ENCODE measurements around the gene AP2A1.

The AP2A1 gene

GRCh38 chr19:49779731-49780555 is 13.1 kb downstream of the AP2A1 start:
- no peaks in the 10 kb centered on the region for H3K9me3 ChIP-seq (ENCODE audit: insufficient read depth, low read length)
- H2AFZ ChIP-seq (ENCODE audit: low read depth, low read length, severe bottlenecking), result no peak overlapping the region
- H3K9me2 ChIP-seq (replicated peaks; ENCODE audit: insufficient read depth, low read length), result no peaks in the 10 kb centered on the region
- no peak overlapping the region for H3K9ac ChIP-seq (ENCODE audit: low read length)
- no peaks in the 10 kb centered on the region for H3K36me3 ChIP-seq (ENCODE audit: low read length)
- no peak overlapping the region for H3K4me2 ChIP-seq (ENCODE audit: low read depth, low read length, poor library complexity, severe bottlenecking)
- no peak overlapping the region for H3K4me3 ChIP-seq (ENCODE audit: insufficient read depth, low read length, poor library complexity, severe bottlenecking)
- peaks cover 6% of the 10 kb centered on the region; the same call in 1 of the 2 replicates for H3K79me2 ChIP-seq (ENCODE audit: insufficient read depth, low read length)
- H3K27ac ChIP-seq (ENCODE audit: low read depth, low read length), result no peak overlapping the region
- no peaks in the 10 kb centered on the region for H3K27me3 ChIP-seq (ENCODE audit: low read length)
- H4K20me1 ChIP-seq (ENCODE audit: low read depth, low read length), result no peaks in the 10 kb centered on the region
- 0 out of 2 replicates have a peak, but pooled peaks cover 4% of the 10 kb centered on the region for H3F3A ChIP-seq (ENCODE audit: insufficient read depth)
- TF ChIP-seq EZH2phosphoT487 (conservative IDR thresholded peaks at IDR 0.05; ENCODE audit: low read length) (no peak), CTCF (IDR thresholded peaks at IDR 0.05; ENCODE audit: insufficient read depth, low read length, poor library complexity, severe bottlenecking) (no peak)

- Histone ChIP-seq H3K36me3 (ENCODE audit: low read length) (no peaks in the 10 kb centered on the region), H3K4me2 (ENCODE audit: low read depth, low read length, poor library complexity, severe bottlenecking) (no peak overlapping the region), H2AFZ (ENCODE audit: low read depth, low read length, severe bottlenecking) (no peak overlapping the region), H3K9ac (ENCODE audit: low read length) (no peak overlapping the region), H3K27ac (ENCODE audit: low read depth, low read length) (no peak overlapping the region), H4K20me1 (ENCODE audit: low read depth, low read length) (no peaks in the 10 kb centered on the region), H3K79me2 (ENCODE audit: insufficient read depth, low read length) (peaks cover 6% of the 10 kb centered on the region; the same call in 1 of the 2 replicates), H3K27me3 (ENCODE audit: low read length) (no peaks in the 10 kb centered on the region), H3K9me2 (replicated peaks; ENCODE audit: insufficient read depth, low read length) (no peaks in the 10 kb centered on the region), H3K9me3 (ENCODE audit: insufficient read depth, low read length) (no peaks in the 10 kb centered on the region), H3K4me3 (ENCODE audit: insufficient read depth, low read length, poor library complexity, severe bottlenecking) (no peak overlapping the region), H3F3A (ENCODE audit: insufficient read depth) (0 out of 2 replicates have a peak, but pooled peaks cover 4% of the 10 kb centered on the region)
- TF ChIP-seq CTCF (IDR thresholded peaks at IDR 0.05; ENCODE audit: insufficient read depth, low read length, poor library complexity, severe bottlenecking) (no peak), EZH2phosphoT487 (conservative IDR thresholded peaks at IDR 0.05; ENCODE audit: low read length) (no peak)
Measured at GRCh38 chr19:49780861-49781260, 14.1 kb downstream of the AP2A1 start.

GRCh38 chr19:49781394-49781793 is 14.6 kb downstream of the AP2A1 start:
- no peak overlapping the region for H3K4me3 ChIP-seq (ENCODE audit: insufficient read depth, low read length, poor library complexity, severe bottlenecking)
- no peaks in the 10 kb centered on the region for H3K27me3 ChIP-seq (ENCODE audit: low read length)
- TF ChIP-seq EZH2phosphoT487 (conservative IDR thresholded peaks at IDR 0.05; ENCODE audit: low read length) (no peak), CTCF (IDR thresholded peaks at IDR 0.05; ENCODE audit: insufficient read depth, low read length, poor library complexity, severe bottlenecking) (no peak)
- H3K9me3 ChIP-seq (ENCODE audit: insufficient read depth, low read length), result no peaks in the 10 kb centered on the region
- peaks cover 6% of the 10 kb centered on the region; the same call in 1 of the 2 replicates for H3K79me2 ChIP-seq (ENCODE audit: insufficient read depth, low read length)
- no peak overlapping the region for H2AFZ ChIP-seq (ENCODE audit: low read depth, low read length, severe bottlenecking)
- no peak overlapping the region for H3K27ac ChIP-seq (ENCODE audit: low read depth, low read length)
- H4K20me1 ChIP-seq (ENCODE audit: low read depth, low read length), result no peaks in the 10 kb centered on the region
- no peak overlapping the region for H3K9ac ChIP-seq (ENCODE audit: low read length)
- no peak overlapping the region for H3K4me2 ChIP-seq (ENCODE audit: low read depth, low read length, poor library complexity, severe bottlenecking)
- H3K9me2 ChIP-seq (replicated peaks; ENCODE audit: insufficient read depth, low read length), result no peaks in the 10 kb centered on the region
- no peaks in the 10 kb centered on the region for H3K36me3 ChIP-seq (ENCODE audit: low read length)
- H3F3A ChIP-seq (ENCODE audit: insufficient read depth), result 0 out of 2 replicates have a peak, but pooled peaks cover 4% of the 10 kb centered on the region

Data from SU-DHL-6 (cell line).